SK-N-MC (cell line): ENCODE data around the gene GFRA1.

Experiments
- DNase-seq: peaks from one replicate; pipeline ENCODE4 v3.0.0-alpha.2; 2011; ENCODE audit warnings: low read depth, low spot score
- H3K27ac ChIP-seq: fragments of 200-600 bp; sonication (generic); 2 replicates; pipeline ENCODE4 v1.5.1; 2016; ENCODE audit warnings: mixed run types
- H3K36me3 ChIP-seq: fragments of 200-600 bp; sonication (generic); 2 replicates; pipeline ENCODE4 v1.6.1; 2017; ENCODE audit warnings: antibody characterized with exemption, low read length, mixed read lengths; ENCODE audit not compliant: insufficient read depth
- H3K4me3 ChIP-seq: fragments of 200-600 bp; sonication (generic); 2 replicates; pipeline ENCODE4 v1.5.1; 2016
- H3K9ac ChIP-seq: fragments of 200-600 bp; sonication (generic); 2 replicates; pipeline ENCODE4 v1.8.0; 2017; ENCODE audit warnings: mixed run types, mixed read lengths; ENCODE audit not compliant: insufficient read length
- H3K9me3 ChIP-seq: fragments of 200-600 bp; sonication (generic); 2 replicates; pipeline ENCODE4 v1.6.1; 2017; ENCODE audit warnings: low read depth, mild to moderate bottlenecking, antibody characterized with exemption, low read length, moderate library complexity, mixed read lengths
- EZH2 ChIP-seq: fragments of 200-600 bp; sonication (generic); IDR thresholded peaks from one replicate; pipeline ENCODE4 v1.6.1; 2017; ENCODE audit warnings: antibody characterized with exemption
- FOXP2 ChIP-seq: optimal IDR thresholded peaks from 2 replicates; pipeline ENCODE3; 2011; ENCODE audit warnings: mild to moderate bottlenecking, moderate library complexity; ENCODE audit not compliant: insufficient read depth; ENCODE audit errors: extremely low read length, control extremely low read depth
- POLR2AphosphoS5 ChIP-seq: IDR thresholded peaks from 2 replicates; pipeline ENCODE4 v1.6.1; 2012; ENCODE audit warnings: mild to moderate bottlenecking, low read depth, low read length, borderline replicate concordance

Gene GFRA1, protein sequence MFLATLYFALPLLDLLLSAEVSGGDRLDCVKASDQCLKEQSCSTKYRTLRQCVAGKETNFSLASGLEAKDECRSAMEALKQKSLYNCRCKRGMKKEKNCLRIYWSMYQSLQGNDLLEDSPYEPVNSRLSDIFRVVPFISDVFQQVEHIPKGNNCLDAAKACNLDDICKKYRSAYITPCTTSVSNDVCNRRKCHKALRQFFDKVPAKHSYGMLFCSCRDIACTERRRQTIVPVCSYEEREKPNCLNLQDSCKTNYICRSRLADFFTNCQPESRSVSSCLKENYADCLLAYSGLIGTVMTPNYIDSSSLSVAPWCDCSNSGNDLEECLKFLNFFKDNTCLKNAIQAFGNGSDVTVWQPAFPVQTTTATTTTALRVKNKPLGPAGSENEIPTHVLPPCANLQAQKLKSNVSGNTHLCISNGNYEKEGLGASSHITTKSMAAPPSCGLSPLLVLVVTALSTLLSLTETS

DNA sequence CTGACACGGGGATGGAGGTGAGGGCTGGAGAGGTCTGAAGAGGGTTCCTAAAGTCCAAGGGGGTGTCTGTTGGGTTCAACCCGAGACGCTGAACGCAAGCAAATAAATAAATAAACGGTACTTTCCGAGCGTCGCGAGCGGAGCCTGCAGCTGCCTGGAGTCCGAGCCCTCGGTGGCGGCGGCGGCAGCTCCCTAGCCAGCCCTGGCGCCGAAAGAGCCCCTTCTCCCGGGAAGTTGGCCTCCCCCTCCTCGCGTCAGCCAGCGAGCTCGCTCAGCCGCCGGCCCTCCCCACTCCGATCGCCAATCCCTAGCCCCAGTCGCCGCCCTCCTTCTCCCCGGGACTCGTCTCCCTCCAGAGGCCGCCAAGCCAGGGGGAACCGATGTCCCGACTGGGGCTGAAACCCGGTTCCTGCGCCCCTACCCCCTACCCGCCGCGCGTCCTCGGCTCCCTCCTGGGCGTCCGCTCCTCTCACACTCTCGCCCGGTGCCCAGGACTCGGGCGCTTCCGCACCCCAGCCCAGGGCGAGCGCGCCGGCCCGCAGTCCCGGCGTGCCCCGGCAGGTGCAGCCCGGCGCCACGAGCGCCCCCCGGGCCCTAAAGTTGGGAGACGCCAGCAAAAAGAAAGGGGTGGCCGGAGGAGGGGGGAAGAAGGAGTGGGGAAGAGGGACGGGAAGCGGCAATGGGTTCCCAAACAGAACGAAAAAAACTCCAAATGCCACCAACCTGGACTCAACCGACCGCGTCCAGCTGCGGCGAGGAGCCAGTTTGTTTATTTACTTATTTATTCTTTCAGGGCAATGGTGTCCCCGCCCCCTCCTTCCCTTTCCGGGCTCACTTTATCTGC lies at the start of gene GFRA1:
Gene GFRA1 (minus strand): TSS at position 767 of the 844 bp plus-strand sequence. CDS start 1,177 bp downstream, outside the sequence.
- Histone ChIP-seq H3K9ac (no peak within 1 kb of the TSS), H3K4me3 (peak within 1 kb of the TSS; percentile 76), H3K9me3 (no peaks in the 10 kb centered on the region), H3K27ac (no peak within 1 kb of the TSS), H3K36me3 (no peaks in the 10 kb centered on the region)
- TF ChIP-seq EZH2 = no peak
- TF ChIP-seq FOXP2 = no peak
- no peak for TF ChIP-seq POLR2AphosphoS5
- DNase-seq = no peak

DNA sequence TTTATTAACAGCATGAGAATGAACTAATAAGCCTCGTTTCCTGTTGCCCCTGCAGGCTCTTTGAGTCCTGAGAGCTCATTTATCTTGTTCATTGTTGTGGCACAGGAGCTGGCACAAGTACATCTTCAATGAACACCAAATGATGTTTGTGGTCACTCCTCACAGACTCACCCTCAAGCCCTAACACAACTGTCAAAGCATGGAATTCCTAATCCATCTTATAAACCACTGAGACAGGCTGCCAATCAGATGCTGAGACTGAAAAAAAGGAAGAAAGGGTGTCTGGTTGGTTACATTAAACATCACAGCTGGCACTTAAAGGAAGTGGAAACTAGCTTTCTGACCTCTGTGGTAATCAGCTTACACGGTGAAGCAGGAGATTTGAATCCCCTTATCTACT lies 43.5 kb upstream of the GFRA1 start:
- TF ChIP-seq EZH2 (no peak), FOXP2 (no peak), POLR2AphosphoS5 (no peak)
- H3K9ac ChIP-seq = no peak overlapping the region

DNA sequence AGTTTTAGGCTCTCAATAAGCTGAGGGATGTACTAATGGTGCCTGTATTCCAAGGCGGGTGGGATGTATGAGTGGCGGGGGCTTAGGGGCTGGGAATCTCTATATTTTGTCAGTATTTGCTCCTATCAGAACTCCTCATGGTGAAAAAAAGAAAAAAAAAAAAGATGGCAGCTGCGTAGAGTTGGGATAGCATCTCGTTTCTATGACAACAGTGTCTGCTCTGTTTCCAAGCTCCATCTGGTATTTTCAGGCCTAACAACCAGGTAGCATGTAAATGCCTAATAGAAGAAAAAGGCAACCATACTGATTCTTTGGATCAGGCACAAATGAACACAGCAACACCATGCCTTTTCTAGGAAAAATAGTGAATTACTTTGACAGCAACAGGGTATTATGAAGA lies 39.5 kb upstream of the GFRA1 start:
- no peak overlapping the region for H3K9ac ChIP-seq
- no peak for DNase-seq
- H3K27ac ChIP-seq = no peak overlapping the region
- H3K9me3 ChIP-seq = no peaks in the 10 kb centered on the region
- H3K4me3 ChIP-seq = no peak overlapping the region
- H3K36me3 ChIP-seq = no peaks in the 10 kb centered on the region
- TF ChIP-seq FOXP2 (no peak), POLR2AphosphoS5 (no peak), EZH2 (no peak)

More for the DNA sequence above, 43.5 kb upstream of the GFRA1 start:
- H3K9me3 ChIP-seq = no peaks in the 10 kb centered on the region
- no peak for DNase-seq
- no peaks in the 10 kb centered on the region for H3K36me3 ChIP-seq
- no peak overlapping the region for H3K4me3 ChIP-seq
- H3K27ac ChIP-seq = no peak overlapping the region

DNA sequence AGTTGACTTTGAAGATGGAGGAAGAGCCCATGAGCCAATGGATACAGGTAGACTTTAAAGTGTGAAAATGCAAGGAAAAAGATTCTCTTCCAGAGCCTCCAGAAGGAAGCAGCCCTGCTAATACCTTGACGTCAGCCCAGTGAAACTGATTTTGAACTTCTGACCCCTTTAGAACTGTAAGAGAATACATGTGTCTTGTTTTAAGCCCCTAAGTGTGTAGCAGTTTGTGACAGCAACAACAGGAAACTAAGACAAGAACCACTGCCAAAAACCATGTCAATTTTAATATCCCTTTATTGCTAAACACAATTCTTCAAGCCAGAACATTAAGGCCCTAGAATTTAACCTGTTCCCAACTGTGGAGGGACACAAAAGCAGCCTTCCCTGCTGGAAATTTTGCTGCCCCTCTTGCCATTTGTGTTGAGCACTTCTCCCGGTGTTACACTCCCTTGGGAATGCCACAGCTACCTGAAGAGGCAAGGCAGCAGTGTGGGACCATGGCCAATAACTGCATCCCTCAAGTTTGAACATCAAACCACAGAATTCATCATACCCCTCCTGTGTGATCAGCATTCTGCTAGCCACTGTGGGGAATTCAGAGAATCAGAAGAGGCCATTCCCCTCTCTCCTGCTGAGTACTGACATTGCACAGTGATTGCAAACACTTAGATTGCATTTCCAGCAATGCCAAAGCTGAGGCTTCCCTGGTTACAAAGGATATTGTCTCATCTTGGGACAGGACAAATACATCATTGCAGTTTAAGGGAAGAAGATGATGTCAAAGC lies 38.9 kb upstream of the GFRA1 start:
- TF ChIP-seq FOXP2 (no peak), POLR2AphosphoS5 (no peak), EZH2 (no peak)
- Histone ChIP-seq H3K9me3 (no peaks in the 10 kb centered on the region), H3K27ac (no peak overlapping the region), H3K9ac (no peak overlapping the region), H3K4me3 (no peak overlapping the region), H3K36me3 (no peaks in the 10 kb centered on the region)
- no peak for DNase-seq

DNA sequence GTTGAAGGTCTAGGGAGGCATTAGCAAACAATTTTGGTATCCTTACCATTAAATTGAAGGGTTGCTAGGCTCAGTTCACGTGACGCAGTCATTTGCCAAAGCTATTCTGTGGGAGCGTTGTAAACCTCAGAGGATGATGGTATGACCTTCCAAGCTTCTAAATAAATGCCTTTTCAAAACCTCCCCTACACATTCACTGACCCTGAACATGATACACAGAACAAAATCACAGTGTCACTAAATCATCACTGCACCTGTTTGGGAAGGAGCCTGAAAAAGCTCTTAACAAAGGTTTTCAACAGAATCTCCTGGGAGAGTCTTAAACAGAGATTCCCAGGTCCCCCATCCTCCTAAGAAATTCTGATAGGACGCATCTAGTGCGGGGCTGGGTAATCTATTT lies 38.0 kb upstream of the GFRA1 start:
- H3K9ac ChIP-seq = no peak overlapping the region

DNA sequence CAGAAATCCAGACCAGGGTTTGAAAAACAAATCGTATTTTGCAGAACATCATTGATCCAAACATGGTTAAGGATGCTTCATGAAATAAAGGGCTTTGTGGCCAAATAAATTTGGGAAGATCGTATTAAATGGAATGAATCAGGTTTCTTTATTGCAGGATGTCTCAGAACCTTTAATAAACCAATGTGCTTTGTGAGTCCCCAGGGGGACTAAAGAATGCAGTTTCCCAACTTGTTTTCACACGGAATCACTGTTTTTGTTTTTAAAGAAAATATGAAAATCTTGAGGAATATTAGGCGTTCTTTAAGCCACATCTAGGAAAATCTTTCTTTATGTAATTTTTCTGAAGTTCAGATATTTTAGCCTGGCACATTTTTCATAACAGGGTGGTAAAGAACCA lies 34.4 kb upstream of the GFRA1 start:
- H3K9ac ChIP-seq = no peak overlapping the region
- H3K36me3 ChIP-seq = no peaks in the 10 kb centered on the region

More for the DNA sequence above, 38.0 kb upstream of the GFRA1 start:
- Histone ChIP-seq H3K4me3 (no peak overlapping the region), H3K27ac (no peak overlapping the region), H3K36me3 (no peaks in the 10 kb centered on the region), H3K9me3 (no peaks in the 10 kb centered on the region)
- no peak for DNase-seq
- TF ChIP-seq FOXP2 = no peak
- no peak for TF ChIP-seq POLR2AphosphoS5
- TF ChIP-seq EZH2 = no peak

DNA sequence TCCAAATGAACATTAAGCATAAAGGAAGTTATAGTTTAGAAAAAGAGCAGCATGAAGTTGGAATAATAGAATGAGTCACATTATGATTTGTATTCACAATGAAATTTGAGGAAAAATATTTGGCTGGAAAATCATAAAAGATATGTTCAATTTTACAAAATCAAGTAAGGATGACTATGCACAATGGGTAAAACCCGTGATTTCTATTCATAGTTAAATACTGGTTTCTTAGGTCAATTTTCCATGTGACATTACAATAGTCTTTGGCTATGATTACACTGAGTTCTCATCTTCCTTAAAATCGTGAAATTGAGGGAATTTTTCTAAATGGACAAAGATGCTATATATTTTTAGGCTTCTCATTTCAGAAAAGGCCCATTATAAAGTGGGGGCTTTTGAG lies 33.8 kb upstream of the GFRA1 start:
- Histone ChIP-seq H3K27ac (no peak overlapping the region), H3K9me3 (no peaks in the 10 kb centered on the region), H3K4me3 (no peak overlapping the region), H3K36me3 (no peaks in the 10 kb centered on the region), H3K9ac (no peak overlapping the region)
- no peak for TF ChIP-seq EZH2
- TF ChIP-seq POLR2AphosphoS5 = no peak
- TF ChIP-seq FOXP2 = no peak
- DNase-seq = no peak

More for the DNA sequence above, 34.4 kb upstream of the GFRA1 start:
- Histone ChIP-seq H3K27ac (no peak overlapping the region), H3K9me3 (no peaks in the 10 kb centered on the region), H3K4me3 (no peak overlapping the region)
- TF ChIP-seq EZH2 (no peak), FOXP2 (no peak), POLR2AphosphoS5 (no peak)
- DNase-seq = no peak

DNA sequence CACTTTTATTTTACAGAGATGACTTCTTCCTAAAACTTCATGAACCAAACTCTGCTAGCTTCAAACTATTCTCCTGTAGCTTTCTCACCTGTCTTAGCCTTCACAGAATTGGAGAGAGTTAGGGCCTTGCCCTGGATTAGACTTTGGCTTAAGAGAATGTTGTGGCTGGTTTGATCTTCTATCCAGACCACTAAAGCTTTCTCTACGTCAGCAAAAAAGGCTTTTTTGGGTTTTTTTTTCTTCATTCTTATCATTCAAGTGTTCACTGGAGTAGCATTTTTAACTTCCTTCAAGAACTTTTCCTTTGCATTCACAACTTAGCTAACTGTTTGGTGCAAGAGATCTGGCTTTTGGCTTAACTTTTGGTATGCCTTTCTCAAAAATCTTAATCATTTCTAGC lies 31.9 kb upstream of the GFRA1 start:
- TF ChIP-seq FOXP2 (no peak), POLR2AphosphoS5 (no peak), EZH2 (no peak)
- H3K4me3 ChIP-seq = no peak overlapping the region
- no peak for DNase-seq
- H3K9me3 ChIP-seq = no peaks in the 10 kb centered on the region
- H3K9ac ChIP-seq = no peak overlapping the region
- H3K36me3 ChIP-seq = no peaks in the 10 kb centered on the region
- no peak overlapping the region for H3K27ac ChIP-seq
